HCT116 (cell line): ENCODE data around the gene ATRIP. TPM values are rescaled to one million over a fixed set of nuclear protein-coding genes. Genes with fewer than 3 reads are reported as not detected.

Source experiments
- ATAC-seq: fragments of 200-7000 bp; cut with Tn5 transposase; 2 replicates; pipeline ENCODE4 v1.9.1; 2020; ENCODE audit warnings: mild to moderate bottlenecking, moderate library complexity
- BruUV-seq: library from RNA; stranded (reverse); fragments of 400-500 nt; replicated peaks from 2 replicates; lab custom pipeline; 2021; lab: Mats Ljungman, UMichigan
- CTCF ChIA-PET: fragments of 300-600 bp; sonication (Branson Sonifier 250); formaldehyde crosslinking; loops from one replicate; lab custom pipeline; 2021; ENCODE audit warnings: antibody characterized with exemption; lab: Charles Lee
- POLR2A ChIA-PET: fragments of 300-600, 350-600 bp; sonication (Branson Sonifier 250); formaldehyde crosslinking; loops from one replicate; lab custom pipeline; 2021; ENCODE audit warnings: antibody characterized with exemption; lab: Charles Lee
- RAD21 ChIA-PET, 2 experiments: fragments of 300-600 bp; sonication (Branson Sonifier 250); formaldehyde crosslinking; loops; one replicate each; lab custom pipeline; 2023; ENCODE audit warnings: low total read pairs in 2 of 2; ENCODE audit not compliant: uncharacterized antibody in 2 of 2, unreplicated experiment in 2 of 2, low non-redundant PET in 1 of 2; lab: Charles Lee
- DNase-seq: peaks from one replicate; pipeline ENCODE4 v3.0.0-alpha.2; 2010; ENCODE audit warnings: low read depth, low spot score
- H2AFZ ChIP-seq: fragments of 200-600 bp; shearing (Covaris generic), sonication (generic); 2 replicates; pipeline ENCODE4 v1.6.1; 2017; ENCODE audit warnings: low read depth, mixed run types, mixed read lengths, antibody characterized with exemption, low read length; ENCODE audit not compliant: poor library complexity, severe bottlenecking
- H3K27ac ChIP-seq: 2 replicates; pipeline ENCODE4 v1.5.1; 2012; ENCODE audit warnings: low read depth, low read length
- H3K27me3 ChIP-seq: fragments of 200-600 bp; sonication (generic); 2 replicates; pipeline ENCODE4 v1.6.1; 2016; ENCODE audit warnings: mixed run types, low read length, mixed read lengths; ENCODE audit not compliant: insufficient read depth
- H3K36me3 ChIP-seq, 2 experiments: fragments of 200-500 bp in 1 of 2; fragments of 200-600 bp in 1 of 2; sonication (Bioruptor generic) in 1 of 2; sonication (generic) in 1 of 2; 2 replicates each; pipeline versions ENCODE4 v1.5.1 to v1.6.1; 2014 to 2016; ENCODE audit warnings: low read length in 2 of 2, inconsistent platforms in 1 of 2, mixed read lengths in 1 of 2, mixed run types in 1 of 2; ENCODE audit not compliant: insufficient read depth in 2 of 2, control insufficient read depth in 1 of 2
- H3K4me1 ChIP-seq, 2 experiments: fragments of 200-600 bp in 1 of 2; sonication (generic) in 1 of 2; 2 replicates each; pipeline versions ENCODE4 v1.5.1 to v1.6.1; 2012 to 2017; ENCODE audit warnings: low read length in 2 of 2, inconsistent platforms in 1 of 2, mild to moderate bottlenecking in 1 of 2, mixed read lengths in 1 of 2, mixed run types in 1 of 2, moderate library complexity in 1 of 2; ENCODE audit not compliant: insufficient read depth in 2 of 2, control insufficient read depth in 1 of 2
- H3K4me2 ChIP-seq: fragments of 200-600 bp; sonication (generic); 2 replicates; pipeline ENCODE4 v1.6.1; 2017; ENCODE audit warnings: mixed run types, low read length, mixed read lengths
- H3K4me3 ChIP-seq, 2 experiments: fragments of 200-600 bp in 1 of 2; sonication (generic) in 1 of 2; replicated peaks in 1 of 2; 2 replicates each; pipeline ENCODE4 v1.5.1; 2011 to 2016; ENCODE audit warnings: low read length in 2 of 2, control low read depth in 1 of 2, low read depth in 1 of 2, mild to moderate bottlenecking in 1 of 2, mixed read lengths in 1 of 2, mixed run types in 1 of 2
- H3K79me2 ChIP-seq: fragments of 200-600 bp; sonication (generic); 2 replicates; pipeline ENCODE4 v1.6.1; 2017; ENCODE audit warnings: mild to moderate bottlenecking, mixed run types, low read length, moderate library complexity, mixed read lengths; ENCODE audit not compliant: insufficient read depth
- H3K9ac ChIP-seq: fragments of 200-600 bp; sonication (generic); 2 replicates; pipeline ENCODE4 v1.6.1; 2016; ENCODE audit warnings: low read length, mixed read lengths
- H3K9me2 ChIP-seq: fragments of 200-600 bp; sonication (generic), shearing (Covaris generic); 2 replicates; pipeline ENCODE4 v1.6.1; 2017; ENCODE audit warnings: mixed run types, mild to moderate bottlenecking, moderate library complexity; ENCODE audit not compliant: insufficient read depth
- H3K9me3 ChIP-seq, 2 experiments: fragments of 200-500 bp in 1 of 2; fragments of 200-600 bp in 1 of 2; sonication (Bioruptor generic) in 1 of 2; sonication (generic) in 1 of 2; 2 replicates each; pipeline ENCODE4 v1.6.1; 2014 to 2017; ENCODE audit warnings: low read length in 2 of 2, mixed read lengths in 2 of 2, inconsistent platforms in 1 of 2, low read depth in 1 of 2, mild to moderate bottlenecking in 1 of 2, mixed run types in 1 of 2, moderate library complexity in 1 of 2; ENCODE audit not compliant: control insufficient read depth in 1 of 2, insufficient read depth in 1 of 2
- H4K20me1 ChIP-seq: fragments of 200-600 bp; sonication (generic), shearing (Covaris generic); 2 replicates; pipeline ENCODE4 v1.6.1; 2017; ENCODE audit warnings: mixed run types, mild to moderate bottlenecking, moderate library complexity; ENCODE audit not compliant: insufficient read depth
- CBX3 ChIP-seq: IDR thresholded peaks from 2 replicates; pipeline ENCODE4 v1.6.1; 2012; ENCODE audit warnings: low read depth
- EGR1 ChIP-seq: IDR thresholded peaks from 2 replicates; pipeline ENCODE4 v1.6.1; 2012; ENCODE audit warnings: low read depth
- ELF1 ChIP-seq: IDR thresholded peaks from 2 replicates; pipeline ENCODE4 v1.6.1; 2012; ENCODE audit warnings: low read depth, borderline replicate concordance
- EZH2 ChIP-seq: fragments of 200-600 bp; sonication (generic); IDR thresholded peaks from 2 replicates; pipeline ENCODE4 v1.6.1; 2017; ENCODE audit warnings: antibody characterized with exemption, mixed run types
- FOSL1 ChIP-seq: IDR thresholded peaks from 2 replicates; pipeline ENCODE4 v1.6.1; 2012; ENCODE audit warnings: low read depth
- JUND ChIP-seq: IDR thresholded peaks from 2 replicates; pipeline ENCODE4 v1.6.1; 2012
- POLR2A ChIP-seq: IDR thresholded peaks from 2 replicates; pipeline ENCODE4 v1.7.0; 2011; ENCODE audit warnings: borderline replicate concordance; ENCODE audit not compliant: insufficient read depth, insufficient read length; ENCODE audit errors: extremely low read depth
- RAD21 ChIP-seq: IDR thresholded peaks from 2 replicates; pipeline ENCODE4 v1.6.1; 2012; ENCODE audit warnings: low read depth, mild to moderate bottlenecking
- SRF ChIP-seq: IDR thresholded peaks from 2 replicates; pipeline ENCODE4 v1.6.1; 2012; ENCODE audit warnings: low read depth
- TCF7L2 ChIP-seq: IDR thresholded peaks from 2 replicates; pipeline ENCODE4 v1.7.0; 2011; ENCODE audit warnings: borderline replicate concordance, inconsistent platforms; ENCODE audit not compliant: insufficient read depth, insufficient read length; ENCODE audit errors: extremely low read depth
- ZNF274 ChIP-seq: fragments of 200-500 bp; sonication (Bioruptor generic); IDR thresholded peaks from 2 replicates; pipeline ENCODE4 v1.6.1; 2014; ENCODE audit warnings: mild to moderate bottlenecking, low read depth, low read length, inconsistent platforms
- intact Hi-C: fragments of 100-400 bp; cut with micrococcal nuclease; formaldehyde crosslinking; loops from 2 replicates; pipeline ENCODE4 v1.10.0; 2022
- total RNA-seq: library from RNA; stranded (reverse); gene quantifications from one replicate; pipeline ENCODE4 v1.2.1, GENCODE V29; 2021; ENCODE audit not compliant: unreplicated experiment
- TF ChIP-seq, protein P1 (sequence below): IDR thresholded peaks from 2 replicates; pipeline ENCODE4 v1.6.1; 2011; ENCODE audit warnings: mild to moderate bottlenecking, low read length, moderate library complexity; ENCODE audit not compliant: insufficient replicate concordance; ENCODE audit errors: extremely low read depth
- TF ChIP-seq, protein P2 (sequence below): IDR thresholded peaks from 2 replicates; pipeline ENCODE4 v1.6.1; 2012; ENCODE audit warnings: low read depth

ATRIP gene
- total RNA-seq, 1 experiment from 2014 or later = 15.6 TPM

DNA sequence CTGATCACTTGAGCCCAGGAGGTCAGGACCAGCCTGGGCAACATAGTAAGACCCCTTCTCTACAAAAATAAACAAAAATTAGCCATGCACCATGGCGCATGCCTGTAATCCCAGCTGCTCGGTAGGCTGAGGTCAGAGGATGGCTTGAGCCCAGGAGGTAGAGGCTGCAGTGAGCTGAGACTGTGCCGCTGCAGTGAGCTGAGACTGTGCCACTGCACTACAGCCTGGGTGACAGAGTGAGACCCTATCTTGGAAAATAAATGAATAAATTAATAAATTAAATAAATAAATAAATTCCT is 46.6 kb downstream of the ATRIP start:
- intact Hi-C loops = no loop called here
- H3K79me2 ChIP-seq = no peaks in the 10 kb centered on the region
- H3K9me2 ChIP-seq = no peaks in the 10 kb centered on the region
- no peaks in the 10 kb centered on the region for H3K36me3 ChIP-seq
- H3K9ac ChIP-seq = no peak overlapping the region
- H3K4me2 ChIP-seq = no peak overlapping the region
- DNase-seq = no peak
- no peak for TF ChIP-seq TCF7L2
- no peak for TF ChIP-seq RAD21
- TF ChIP-seq ZNF274 = no peak
- RAD21 ChIA-PET = no interaction called here
- POLR2A ChIA-PET = no interaction called here
- CTCF ChIA-PET = no interaction called here
- H2AFZ ChIP-seq = no peak overlapping the region
- H3K27me3 ChIP-seq = no peaks in the 10 kb centered on the region
- ATAC-seq = no peak
- no peaks in the 10 kb centered on the region for H3K4me1 ChIP-seq
- no peaks in the 10 kb centered on the region for H3K9me3 ChIP-seq
- H3K4me3 ChIP-seq = no peak overlapping the region
- H3K27ac ChIP-seq = no peak overlapping the region
- no peaks in the 10 kb centered on the region for H4K20me1 ChIP-seq
- no TSS peak for BruUV-seq

DNA sequence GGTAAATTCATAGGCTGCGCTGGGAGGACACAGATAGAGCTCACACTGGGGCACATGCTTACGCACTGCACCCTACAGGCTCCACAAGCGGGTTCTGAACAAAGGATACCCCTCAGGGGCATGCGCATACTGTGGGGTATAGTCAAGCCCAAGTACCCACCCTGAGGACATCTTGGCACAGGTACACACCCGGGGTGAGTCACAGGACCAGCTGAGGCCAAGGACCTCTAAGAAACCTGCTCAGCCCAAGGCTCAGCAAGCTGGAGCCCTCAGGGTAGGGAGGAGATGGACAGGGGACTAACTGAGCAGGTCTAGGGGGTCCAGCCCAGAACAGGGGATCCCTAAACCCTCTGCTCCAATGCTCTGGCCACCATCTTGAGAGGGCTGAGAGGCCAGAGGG is 54.1 kb downstream of the ATRIP start:
- Histone ChIP-seq H3K27me3 (no peaks in the 10 kb centered on the region), H3K9ac (no peak overlapping the region), H3K9me2 (no peaks in the 10 kb centered on the region), H3K36me3 (no peaks in the 10 kb centered on the region), H3K4me1 (peaks cover 27 to 52% of the 10 kb centered on the region in 2 experiments), H3K27ac (no peak overlapping the region), H2AFZ (no peak overlapping the region), H4K20me1 (no peaks in the 10 kb centered on the region), H3K79me2 (no peaks in the 10 kb centered on the region), H3K4me3 (no peak overlapping the region), H3K9me3 (no peaks in the 10 kb centered on the region), H3K4me2 (peak overlapping the region; percentile 36)
- ATAC-seq = no peak
- intact Hi-C loops = no loop called here
- CTCF ChIA-PET = interaction anchor here (0.8 kb wide), 1 partner anchor 65 kb away, joined by 3 read pairs; no protein-coding TSS in a partner anchor
- POLR2A ChIA-PET = no interaction called here
- RAD21 ChIA-PET = interaction anchor here in 1 of 2 experiments (1.0 kb wide), 1 partner anchor 68 kb away, joined by 3 read pairs; no protein-coding TSS in a partner anchor
- BruUV-seq = no TSS peak
- no peak for DNase-seq
- TF ChIP-seq CBX3 (no peak), FOSL1 (no peak), TCF7L2 (no peak), EZH2 (no peak), ELF1 (no peak), EGR1 (no peak), SRF (no peak), ZNF274 (no peak), JUND (no peak), RAD21 (no peak), POLR2A (no peak)
- TF ChIP-seq, protein P1, sequence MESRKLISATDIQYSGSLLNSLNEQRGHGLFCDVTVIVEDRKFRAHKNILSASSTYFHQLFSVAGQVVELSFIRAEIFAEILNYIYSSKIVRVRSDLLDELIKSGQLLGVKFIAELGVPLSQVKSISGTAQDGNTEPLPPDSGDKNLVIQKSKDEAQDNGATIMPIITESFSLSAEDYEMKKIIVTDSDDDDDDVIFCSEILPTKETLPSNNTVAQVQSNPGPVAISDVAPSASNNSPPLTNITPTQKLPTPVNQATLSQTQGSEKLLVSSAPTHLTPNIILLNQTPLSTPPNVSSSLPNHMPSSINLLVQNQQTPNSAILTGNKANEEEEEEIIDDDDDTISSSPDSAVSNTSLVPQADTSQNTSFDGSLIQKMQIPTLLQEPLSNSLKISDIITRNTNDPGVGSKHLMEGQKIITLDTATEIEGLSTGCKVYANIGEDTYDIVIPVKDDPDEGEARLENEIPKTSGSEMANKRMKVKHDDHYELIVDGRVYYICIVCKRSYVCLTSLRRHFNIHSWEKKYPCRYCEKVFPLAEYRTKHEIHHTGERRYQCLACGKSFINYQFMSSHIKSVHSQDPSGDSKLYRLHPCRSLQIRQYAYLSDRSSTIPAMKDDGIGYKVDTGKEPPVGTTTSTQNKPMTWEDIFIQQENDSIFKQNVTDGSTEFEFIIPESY = no peak
- TF ChIP-seq, protein P2, sequence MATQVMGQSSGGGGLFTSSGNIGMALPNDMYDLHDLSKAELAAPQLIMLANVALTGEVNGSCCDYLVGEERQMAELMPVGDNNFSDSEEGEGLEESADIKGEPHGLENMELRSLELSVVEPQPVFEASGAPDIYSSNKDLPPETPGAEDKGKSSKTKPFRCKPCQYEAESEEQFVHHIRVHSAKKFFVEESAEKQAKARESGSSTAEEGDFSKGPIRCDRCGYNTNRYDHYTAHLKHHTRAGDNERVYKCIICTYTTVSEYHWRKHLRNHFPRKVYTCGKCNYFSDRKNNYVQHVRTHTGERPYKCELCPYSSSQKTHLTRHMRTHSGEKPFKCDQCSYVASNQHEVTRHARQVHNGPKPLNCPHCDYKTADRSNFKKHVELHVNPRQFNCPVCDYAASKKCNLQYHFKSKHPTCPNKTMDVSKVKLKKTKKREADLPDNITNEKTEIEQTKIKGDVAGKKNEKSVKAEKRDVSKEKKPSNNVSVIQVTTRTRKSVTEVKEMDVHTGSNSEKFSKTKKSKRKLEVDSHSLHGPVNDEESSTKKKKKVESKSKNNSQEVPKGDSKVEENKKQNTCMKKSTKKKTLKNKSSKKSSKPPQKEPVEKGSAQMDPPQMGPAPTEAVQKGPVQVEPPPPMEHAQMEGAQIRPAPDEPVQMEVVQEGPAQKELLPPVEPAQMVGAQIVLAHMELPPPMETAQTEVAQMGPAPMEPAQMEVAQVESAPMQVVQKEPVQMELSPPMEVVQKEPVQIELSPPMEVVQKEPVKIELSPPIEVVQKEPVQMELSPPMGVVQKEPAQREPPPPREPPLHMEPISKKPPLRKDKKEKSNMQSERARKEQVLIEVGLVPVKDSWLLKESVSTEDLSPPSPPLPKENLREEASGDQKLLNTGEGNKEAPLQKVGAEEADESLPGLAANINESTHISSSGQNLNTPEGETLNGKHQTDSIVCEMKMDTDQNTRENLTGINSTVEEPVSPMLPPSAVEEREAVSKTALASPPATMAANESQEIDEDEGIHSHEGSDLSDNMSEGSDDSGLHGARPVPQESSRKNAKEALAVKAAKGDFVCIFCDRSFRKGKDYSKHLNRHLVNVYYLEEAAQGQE = no peak
